ENCODE measurements around the gene OR2T6.
"Not testable (repeated sequence)": the region's sequence is repeated elsewhere in the genome, so short reads cannot be mapped to it uniquely, and the experiment has no call there.

OR2T6 gene

GRCh38 chr1:248416226-248416625 is 40.7 kb downstream of the OR2T6 start:
- Histone ChIP-seq H3K36me3 (ENCODE audit: insufficient read depth, low read length) (no peaks in the 10 kb centered on the region), H3K9ac (ENCODE audit: low read depth, low read length, poor library complexity, severe bottlenecking) (no peak overlapping the region), H3K4me2 (ENCODE audit: low read depth, low read length, poor library complexity, severe bottlenecking) (no peak overlapping the region), H2AFZ (ENCODE audit: low read length) (no peak overlapping the region), H3K9me2 (replicated peaks; ENCODE audit: low read depth, low read length) (no peaks in the 10 kb centered on the region), H4K20me1 (ENCODE audit: insufficient read depth, low read length, poor library complexity, severe bottlenecking) (no peaks in the 10 kb centered on the region), H3F3A (ENCODE audit: low read depth) (no peaks in the 10 kb centered on the region), H3K27me3 (ENCODE audit: insufficient read depth, low read length, poor library complexity, severe bottlenecking) (no peaks in the 10 kb centered on the region), H3K4me3 (ENCODE audit: low read length, poor library complexity, severe bottlenecking) (no peak overlapping the region), H3K79me2 (ENCODE audit: insufficient read depth, low read length) (no peaks in the 10 kb centered on the region), H3K4me1 (ENCODE audit: insufficient read depth, low read length, poor library complexity, severe bottlenecking) (no peaks in the 10 kb centered on the region), H3K9me3 (ENCODE audit: insufficient read depth, low read depth, low read length) (peaks cover 12% of the 10 kb centered on the region; the same call in 1 of the 2 replicates)
- no peak for TF ChIP-seq CTCF (conservative IDR thresholded peaks at IDR 0.05; ENCODE audit: low read length)
- TF ChIP-seq EZH2phosphoT487 (IDR thresholded peaks at IDR 0.05; ENCODE audit: borderline replicate concordance), result no peak

GRCh38 chr1:248417854-248418253 is 42.3 kb downstream of the OR2T6 start:
- H3K4me2 ChIP-seq (ENCODE audit: low read depth, low read length, poor library complexity, severe bottlenecking), result no peak overlapping the region
- no peaks in the 10 kb centered on the region for H3F3A ChIP-seq (ENCODE audit: low read depth)
- H3K27me3 ChIP-seq (ENCODE audit: insufficient read depth, low read length, poor library complexity, severe bottlenecking), result no peaks in the 10 kb centered on the region
- no peaks in the 10 kb centered on the region for H3K9me2 ChIP-seq (replicated peaks; ENCODE audit: low read depth, low read length)
- H2AFZ ChIP-seq (ENCODE audit: low read length), result no peak overlapping the region
- H3K9ac ChIP-seq (ENCODE audit: low read depth, low read length, poor library complexity, severe bottlenecking), result no peak overlapping the region
- no peaks in the 10 kb centered on the region for H3K79me2 ChIP-seq (ENCODE audit: insufficient read depth, low read length)
- no peak for TF ChIP-seq CTCF (conservative IDR thresholded peaks at IDR 0.05; ENCODE audit: low read length)
- peaks cover 12% of the 10 kb centered on the region; the same call in 1 of the 2 replicates for H3K9me3 ChIP-seq (ENCODE audit: insufficient read depth, low read depth, low read length)
- H4K20me1 ChIP-seq (ENCODE audit: insufficient read depth, low read length, poor library complexity, severe bottlenecking), result no peaks in the 10 kb centered on the region
- no peaks in the 10 kb centered on the region for H3K4me1 ChIP-seq (ENCODE audit: insufficient read depth, low read length, poor library complexity, severe bottlenecking)
- H3K4me3 ChIP-seq (ENCODE audit: low read length, poor library complexity, severe bottlenecking), result no peak overlapping the region
- H3K36me3 ChIP-seq (ENCODE audit: insufficient read depth, low read length), result no peaks in the 10 kb centered on the region

GRCh38 chr1:248421384-248421783 is 45.8 kb downstream of the OR2T6 start:
- H3K4me1 ChIP-seq (ENCODE audit: insufficient read depth, low read length, poor library complexity, severe bottlenecking), result no peaks in the 10 kb centered on the region
- H3K27me3 ChIP-seq (ENCODE audit: insufficient read depth, low read length, poor library complexity, severe bottlenecking), result no peaks in the 10 kb centered on the region
- H3K9ac ChIP-seq (ENCODE audit: low read depth, low read length, poor library complexity, severe bottlenecking), result no peak overlapping the region
- H3K79me2 ChIP-seq (ENCODE audit: insufficient read depth, low read length), result no peaks in the 10 kb centered on the region
- H3K4me2 ChIP-seq (ENCODE audit: low read depth, low read length, poor library complexity, severe bottlenecking), result no peak overlapping the region
- H2AFZ ChIP-seq (ENCODE audit: low read length), result no peak overlapping the region
- H3K9me3 ChIP-seq (ENCODE audit: insufficient read depth, low read depth, low read length), result peaks cover 6% of the 10 kb centered on the region; the same call in 1 of the 2 replicates
- H3K9me2 ChIP-seq (replicated peaks; ENCODE audit: low read depth, low read length), result no peaks in the 10 kb centered on the region
- no peak overlapping the region for H3K4me3 ChIP-seq (ENCODE audit: low read length, poor library complexity, severe bottlenecking)
- no peak for TF ChIP-seq CTCF (conservative IDR thresholded peaks at IDR 0.05; ENCODE audit: low read length)
- no peak for TF ChIP-seq EZH2phosphoT487 (IDR thresholded peaks at IDR 0.05; ENCODE audit: borderline replicate concordance)
- H3F3A ChIP-seq (ENCODE audit: low read depth), result no peaks in the 10 kb centered on the region
- H3K36me3 ChIP-seq (ENCODE audit: insufficient read depth, low read length), result no peaks in the 10 kb centered on the region
- H4K20me1 ChIP-seq (ENCODE audit: insufficient read depth, low read length, poor library complexity, severe bottlenecking), result no peaks in the 10 kb centered on the region

GRCh38 chr1:248427526-248428191 is 52.1 kb downstream of the OR2T6 start:
- H3K4me1 ChIP-seq (ENCODE audit: insufficient read depth, low read length, poor library complexity, severe bottlenecking); H4K20me1 ChIP-seq (ENCODE audit: insufficient read depth, low read length, poor library complexity, severe bottlenecking); H3F3A ChIP-seq (ENCODE audit: low read depth); H3K9me3 ChIP-seq (ENCODE audit: insufficient read depth, low read depth, low read length); H3K79me2 ChIP-seq (ENCODE audit: insufficient read depth, low read length); H3K27me3 ChIP-seq (ENCODE audit: insufficient read depth, low read length, poor library complexity, severe bottlenecking); H3K9ac ChIP-seq (ENCODE audit: low read depth, low read length, poor library complexity, severe bottlenecking); H3K4me3 ChIP-seq (ENCODE audit: low read length, poor library complexity, severe bottlenecking); H2AFZ ChIP-seq (ENCODE audit: low read length); H3K36me3 ChIP-seq (ENCODE audit: insufficient read depth, low read length); H3K9me2 ChIP-seq (replicated peaks; ENCODE audit: low read depth, low read length); H3K4me2 ChIP-seq (ENCODE audit: low read depth, low read length, poor library complexity, severe bottlenecking): not testable (repeated sequence)

- not testable (repeated sequence) for H3K27me3 ChIP-seq (ENCODE audit: insufficient read depth, low read length, poor library complexity, severe bottlenecking); H3K36me3 ChIP-seq (ENCODE audit: insufficient read depth, low read length); H3K4me3 ChIP-seq (ENCODE audit: low read length, poor library complexity, severe bottlenecking); H3K4me1 ChIP-seq (ENCODE audit: insufficient read depth, low read length, poor library complexity, severe bottlenecking); H3K9ac ChIP-seq (ENCODE audit: low read depth, low read length, poor library complexity, severe bottlenecking); H3K9me3 ChIP-seq (ENCODE audit: insufficient read depth, low read depth, low read length); H4K20me1 ChIP-seq (ENCODE audit: insufficient read depth, low read length, poor library complexity, severe bottlenecking); H3K79me2 ChIP-seq (ENCODE audit: insufficient read depth, low read length); H3F3A ChIP-seq (ENCODE audit: low read depth); H3K4me2 ChIP-seq (ENCODE audit: low read depth, low read length, poor library complexity, severe bottlenecking); H3K9me2 ChIP-seq (replicated peaks; ENCODE audit: low read depth, low read length); H2AFZ ChIP-seq (ENCODE audit: low read length)
Observed at GRCh38 chr1:248428192-248428533, 52.6 kb downstream of the OR2T6 start.
